ENCODE data around the gene ODC1. TPM values are rescaled to one million over a fixed set of nuclear protein-coding genes. Genes with fewer than 3 reads are reported as not detected.

Gene ODC1
- total RNA-seq, 1 donor from 2014 or later: 58.0 TPM

- intact Hi-C loops (cut with DNase I): no loop called here
- DNase-seq (ENCODE audit: low spot score): no peak
Measured at GRCh38 chr2:10393640-10393982, 54.5 kb downstream of the ODC1 start.

- no peak for DNase-seq (ENCODE audit: low spot score)
- intact Hi-C loops (cut with DNase I): no loop called here
Measured at GRCh38 chr2:10392951-10393639, 55.0 kb downstream of the ODC1 start.

DNA sequence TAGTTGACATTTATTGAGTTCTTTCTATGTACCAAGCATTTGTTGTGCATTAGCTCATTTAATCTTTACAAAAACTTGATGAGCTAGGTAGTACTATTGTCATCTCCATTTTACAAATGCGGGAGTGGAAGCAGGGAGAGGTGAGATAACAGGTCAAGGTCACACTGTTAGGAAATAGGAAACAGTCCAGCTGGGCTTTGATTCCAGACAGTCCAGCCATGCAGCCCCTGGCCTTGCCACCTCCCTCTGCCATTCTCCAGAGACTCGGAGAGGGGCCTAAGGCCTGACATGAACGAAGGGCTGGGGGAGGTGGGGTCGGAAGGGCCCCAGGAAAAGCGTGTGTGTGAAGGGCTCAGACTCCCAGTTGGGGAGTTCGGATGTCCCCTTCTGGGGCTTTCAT is 55.6 kb downstream of the ODC1 start:
- intact Hi-C loops (cut with DNase I): no loop called here

GRCh38 chr2:10392100-10392499 is 56.0 kb downstream of the ODC1 start:
- intact Hi-C loops (cut with DNase I): no loop called here
- no peak for DNase-seq (ENCODE audit: low spot score)

More for the DNA sequence above, 55.6 kb downstream of the ODC1 start:
- DNase-seq (ENCODE audit: low spot score): no peak

- intact Hi-C loops (cut with DNase I): no loop called here
- DNase-seq (ENCODE audit: low spot score): no peak
Measured at GRCh38 chr2:10390369-10390801, 57.7 kb downstream of the ODC1 start.

Other genes with a start within 250 kb of the ODC1 start
- 21.6 TPM for gene HPCAL1, start 145.4 kb downstream of the ODC1 start, total RNA-seq
- 18.5 TPM for gene NOL10, start 241.6 kb upstream of the ODC1 start, total RNA-seq